Measurements from ENCODE around the gene TNS3. TPM values are rescaled to one million over a fixed set of nuclear protein-coding genes. Genes with fewer than 3 reads are reported as not detected.

The TNS3 gene
- total and polyA plus RNA-seq, 9 of the 15 experiments (the other 6 are each of a cell fraction or from before 2014, with no cell fraction given): 0.20 TPM; not detected in 8

- ChIA-PET CTCF (ENCODE audit: low intra/inter-chr PET ratio) (no interaction called here), POLR2A (interaction anchor here (1.8 kb wide), 1 partner anchor 14 kb away, joined by 4 read pairs; no protein-coding TSS in a partner anchor)
- Histone ChIP-seq H3K9me3 (replicated peaks; ENCODE audit: control insufficient read depth, insufficient read depth, low read depth, low read length) (no peaks in the 10 kb centered on the region), H3K9me1 (ENCODE audit: control insufficient read depth, insufficient read depth, low read length) (no peaks in the 10 kb centered on the region), H3K4me3 (no peak overlapping the region), H3K9ac (ENCODE audit: insufficient read depth in 1 of 2, low read depth in 2 of 2, low read length in 2 of 2) (no peak overlapping the region), H3K79me2 (ENCODE audit: control insufficient read depth, insufficient read depth, low read length) (no peaks in the 10 kb centered on the region), H2AFZ (ENCODE audit: low read depth, low read length) (no peak overlapping the region), H3K27ac (ENCODE audit: extremely low read depth, low read depth, low read length) (no peak overlapping the region), H3K4me2 (ENCODE audit: insufficient read depth, low read length) (no peak overlapping the region), H3K4me1 (replicated peaks in 1 of 2; ENCODE audit: control insufficient read depth in 2 of 2, insufficient read depth in 2 of 2, low read length in 2 of 2) (peaks cover 0 to 3% of the 10 kb centered on the region in 2 experiments; a peak in 1 of 5 replicates), H3K36me3 (ENCODE audit: control insufficient read depth, insufficient read depth, low read length) (no peaks in the 10 kb centered on the region), H4K20me1 (replicated peaks; ENCODE audit: control insufficient read depth, insufficient read depth, low read length) (no peaks in the 10 kb centered on the region; the same call in 1 of the 2 replicates), H3K27me3 (ENCODE audit: control insufficient read depth in 2 of 2, insufficient read depth in 2 of 2, low read length in 2 of 2) (peaks cover 17 to 74% of the 10 kb centered on the region in 2 experiments; a peak in 4 of 5 replicates)
- FAIRE-seq: no peak
- intact Hi-C loops (cut with micrococcal nuclease) (no loop called here), in situ Hi-C loops (cut with MboI) (no loop called here)
- TF ChIP-seq CTCF (IDR thresholded peaks at IDR 0.05 in 2 of 3, conservative IDR thresholded peaks at IDR 0.05 in 1 of 3; ENCODE audit: insufficient read depth in 2 of 3, low read depth in 1 of 3, low read length in 3 of 3) (peak in 1 of 3 experiments; percentile 30; a peak in 1 of 6 replicates), ZNF3 (CRISPR knock-in tag; IDR thresholded peaks at IDR 0.05) (no peak), MITF (IDR thresholded peaks at IDR 0.05) (no peak), NBN (IDR thresholded peaks at IDR 0.05; ENCODE audit: low read depth) (no peak), STAT6 (CRISPR knock-in tag; IDR thresholded peaks at IDR 0.05) (no peak)
- WGBS (ENCODE audit: insufficient coverage, low coverage, missing lambda C conversion rate): 0% methylated on average over 2 of the region's 2 CpGs
- DNase-seq (ENCODE audit: extremely low read depth in 1 of 4, low spot score in 3 of 4): no peak
- peak; percentile 55 for ATAC-seq
- BruUV-seq (replicated peaks): no TSS peak
Observed at GRCh38 chr7:47326220-47326619, 255.7 kb downstream of the TNS3 start.
